GM18505 (cell line): Measurements from ENCODE around the gene XRN2.

Experiments used
- ATAC-seq: cut with Tn5 transposase; IDR thresholded peaks from one replicate; pipeline ENCODE4 v1.9.1; 2021; ENCODE audit not compliant: unreplicated experiment
- POLR2A ChIP-seq: IDR thresholded peaks from 4 replicates; pipeline ENCODE4 v1.6.1; 2011; ENCODE audit warnings: borderline replicate concordance; ENCODE audit not compliant: insufficient read depth, insufficient read length; ENCODE audit errors: extremely low read depth

The XRN2 gene

GRCh38 chr20:21303061-21303871 lies at the start of gene XRN2:
TSS of gene XRN2 (plus strand) at chr20:21303331. CDS start at chr20:21303399, 68 bp downstream.
- peak; percentile 95 for ATAC-seq
- TF ChIP-seq POLR2A, result peak; percentile 94

DNA sequence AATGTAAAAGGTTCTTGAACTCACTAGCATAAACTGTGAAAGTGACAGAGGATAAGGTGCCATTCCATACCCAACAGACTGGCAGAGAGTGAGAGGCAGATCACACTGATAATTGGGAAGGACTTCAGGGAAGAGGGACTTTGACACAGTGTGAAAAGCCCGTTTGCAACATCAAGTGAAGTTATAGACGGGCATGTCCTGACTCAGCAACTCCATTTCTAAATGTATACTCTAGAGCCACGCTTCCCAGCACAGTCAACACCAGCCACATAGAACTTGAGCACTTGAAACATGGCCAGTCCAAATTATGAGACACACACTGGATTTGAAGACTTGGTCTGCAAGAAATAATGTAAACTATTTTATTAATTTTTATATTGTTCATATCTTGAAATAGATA lies 45.9 kb upstream of the XRN2 start:
- TF ChIP-seq POLR2A, result no peak
- ATAC-seq, result no peak

- no peak for TF ChIP-seq POLR2A
- ATAC-seq, result no peak
Observed at GRCh38 chr20:21258411-21258810, 44.7 kb upstream of the XRN2 start.

DNA sequence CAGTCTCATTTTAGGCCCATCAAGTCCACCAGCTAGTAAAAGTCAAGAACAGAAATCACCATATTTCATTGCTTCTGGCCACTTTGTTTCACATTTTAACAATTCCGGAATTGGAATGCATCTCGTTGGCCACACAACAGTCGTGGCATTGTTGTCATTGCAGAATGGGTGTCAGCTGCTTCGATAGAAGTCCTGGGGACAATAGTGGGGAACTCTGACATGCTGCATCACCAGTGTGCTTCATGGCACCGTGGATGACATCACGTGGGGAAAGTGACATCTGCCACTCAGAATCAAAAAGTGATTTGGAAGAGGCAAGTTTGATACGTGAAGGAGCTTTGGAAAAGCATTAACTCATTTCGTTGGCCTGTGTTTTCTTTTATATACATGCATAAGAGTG lies 43.8 kb upstream of the XRN2 start:
- no peak for TF ChIP-seq POLR2A
- ATAC-seq, result no peak

DNA sequence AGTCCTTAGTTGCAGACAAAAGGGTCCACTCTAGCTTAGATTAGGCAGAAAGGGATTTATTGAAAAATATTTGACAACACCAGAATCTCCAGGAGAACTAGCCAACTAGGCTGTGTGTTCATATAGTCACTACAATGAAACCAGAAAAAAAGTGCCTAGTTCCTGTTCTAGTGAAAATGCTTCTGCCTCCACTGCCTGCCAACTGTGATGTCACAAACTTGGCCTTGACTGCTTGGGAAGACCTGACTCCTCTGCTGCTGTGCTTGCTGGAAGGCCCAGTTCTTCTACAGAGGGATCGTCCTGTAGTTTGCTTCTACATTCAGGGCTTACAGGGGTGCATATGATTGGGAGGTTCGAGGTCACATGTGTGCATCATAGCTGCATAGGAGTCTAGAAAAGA lies 40.3 kb upstream of the XRN2 start:
- no peak for TF ChIP-seq POLR2A
- ATAC-seq, result no peak

- TF ChIP-seq POLR2A, result no peak
- ATAC-seq, result no peak
Observed at GRCh38 chr20:21265261-21266190, 37.6 kb upstream of the XRN2 start.

DNA sequence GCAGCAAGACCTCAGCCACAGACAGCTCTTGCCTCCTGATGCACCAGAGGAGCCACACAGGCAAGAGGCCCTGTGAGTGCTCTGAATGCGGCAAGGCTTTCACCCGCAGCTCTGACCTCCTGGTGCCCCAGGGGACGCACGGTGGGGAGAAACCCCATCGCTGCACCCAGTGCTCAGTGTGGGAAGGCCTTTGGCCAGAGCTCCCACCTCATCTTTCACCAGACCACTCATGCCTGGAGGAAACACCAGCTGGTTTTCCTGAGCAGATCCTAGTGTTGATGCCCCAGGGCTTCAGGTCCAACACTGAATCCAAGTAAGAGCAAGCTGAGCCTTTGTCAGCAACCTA lies 37.0 kb upstream of the XRN2 start:
- no peak for ATAC-seq
- TF ChIP-seq POLR2A, result no peak

- no peak for TF ChIP-seq POLR2A
Observed at GRCh38 chr20:21269772-21270171, 33.4 kb upstream of the XRN2 start.

GRCh38 chr20:21270806-21271205 lies 32.3 kb upstream of the XRN2 start:
- TF ChIP-seq POLR2A, result no peak
- ATAC-seq, result no peak

More at GRCh38 chr20:21269772-21270171, 33.4 kb upstream of the XRN2 start:
- ATAC-seq, result no peak

- peak; percentile 63 for ATAC-seq
- no peak for TF ChIP-seq POLR2A
Observed at GRCh38 chr20:21272279-21272678, 30.9 kb upstream of the XRN2 start.

- TF ChIP-seq POLR2A, result no peak
- ATAC-seq, result peak; percentile 53
Observed at GRCh38 chr20:21272679-21273078, 30.5 kb upstream of the XRN2 start.

DNA sequence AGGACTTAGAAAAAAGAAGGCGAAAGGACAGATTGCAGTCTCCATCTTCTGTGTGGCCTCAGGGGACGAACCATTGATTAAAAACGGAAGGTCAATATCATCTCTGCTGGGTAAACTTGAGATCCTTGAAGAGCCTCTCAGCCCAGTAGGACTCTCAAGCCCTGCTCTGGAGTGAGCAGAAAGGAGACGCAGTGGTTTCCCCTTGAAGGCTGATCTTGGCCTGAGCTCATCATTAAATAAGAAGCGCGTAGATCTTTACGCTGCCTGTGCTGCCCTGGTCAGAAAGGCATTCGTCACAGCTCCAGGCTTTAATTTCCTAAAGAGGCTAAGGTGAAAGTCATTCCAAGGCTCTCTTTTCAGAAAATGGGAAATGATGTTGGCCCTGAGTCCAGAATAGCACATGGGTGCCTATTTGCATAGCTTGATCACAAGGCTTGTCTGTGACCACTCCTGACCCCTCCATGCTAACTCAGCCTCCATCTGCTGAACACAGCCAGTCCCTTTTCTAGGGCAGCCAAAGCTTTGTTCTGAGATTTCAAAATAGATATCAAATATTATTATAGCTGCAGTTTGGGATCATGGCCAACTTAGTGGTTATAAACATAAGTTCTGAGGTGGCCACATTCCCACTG lies 29.3 kb upstream of the XRN2 start:
- ATAC-seq, result no peak
- TF ChIP-seq POLR2A, result no peak

DNA sequence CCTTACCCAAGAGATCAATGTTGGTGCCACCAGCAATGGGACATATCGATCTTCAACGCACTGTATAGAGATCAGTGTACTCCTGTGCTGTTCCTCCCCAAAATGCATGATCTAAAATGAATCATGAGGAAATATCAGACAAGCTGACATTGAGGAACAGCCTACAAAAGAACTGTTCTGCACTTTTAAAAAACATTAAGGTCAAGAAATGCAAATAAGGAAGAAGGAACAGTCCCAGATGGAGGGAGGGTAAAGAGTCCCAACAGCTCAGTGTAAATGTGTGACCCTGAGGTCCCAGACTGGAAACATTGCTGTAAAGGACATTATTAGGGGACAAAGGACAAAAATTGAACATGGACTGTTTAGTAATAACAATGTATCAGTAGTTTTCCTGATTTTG lies 24.3 kb upstream of the XRN2 start:
- ATAC-seq, result no peak
- no peak for TF ChIP-seq POLR2A
